Smooth muscle cell (in vitro differentiated cells): ENCODE data around the gene SLCO3A1. TPM values are rescaled to one million over a fixed set of nuclear protein-coding genes. Genes with fewer than 3 reads are reported as not detected.
A peak's percentile ranks its signal among the peaks of the same experiment; 100 is the strongest.
"Not testable (repeated sequence)": the region's sequence is repeated elsewhere in the genome, so short reads cannot be mapped to it uniquely, and the experiment has no call there.

Source experiments
- DNase-seq: peaks from one replicate; lab custom pipeline; 2025; ENCODE audit not compliant: unreplicated experiment; lab: John Stamatoyannopoulos, UW
- H2AFZ ChIP-seq: fragments of 200-600 bp; sonication (generic); 2 replicates; pipeline ENCODE4 v1.6.0; 2016; ENCODE audit warnings: antibody characterized with exemption, low read depth, mild to moderate bottlenecking
- H3F3A ChIP-seq: fragments of 200-600 bp; sonication (generic); 2 replicates; pipeline ENCODE4 v1.6.0; 2017; ENCODE audit warnings: antibody characterized with exemption, low read depth
- H3K27ac ChIP-seq: fragments of 200-600 bp; sonication (generic); 2 replicates; pipeline ENCODE4 v1.5.1; 2016; ENCODE audit warnings: low read depth, mild to moderate bottlenecking
- H3K27me3 ChIP-seq: fragments of 200-600 bp; sonication (generic); 2 replicates; pipeline ENCODE4 v1.6.1; 2016; ENCODE audit warnings: low read depth, mild to moderate bottlenecking
- H3K36me3 ChIP-seq: fragments of 200-600 bp; sonication (generic); 2 replicates; pipeline ENCODE4 v1.5.1; 2016; ENCODE audit warnings: low read depth
- H3K4me1 ChIP-seq: fragments of 200-600 bp; sonication (generic); 2 replicates; pipeline ENCODE4 v1.5.1; 2016; ENCODE audit warnings: low read depth
- H3K4me2 ChIP-seq: fragments of 200-600 bp; sonication (generic); 2 replicates; pipeline ENCODE4 v1.6.0; 2016; ENCODE audit warnings: mild to moderate bottlenecking
- H3K4me3 ChIP-seq: fragments of 200-600 bp; sonication (generic); 2 replicates; pipeline ENCODE4 v1.5.1; 2016; ENCODE audit warnings: mild to moderate bottlenecking
- H3K79me2 ChIP-seq: fragments of 200-600 bp; sonication (generic); 2 replicates; pipeline ENCODE4 v1.6.0; 2016; ENCODE audit warnings: low read depth, mild to moderate bottlenecking
- H3K9ac ChIP-seq: fragments of 200-600 bp; sonication (generic); 2 replicates; pipeline ENCODE4 v1.6.0; 2016; ENCODE audit warnings: low read depth
- H3K9me3 ChIP-seq: fragments of 200-600 bp; sonication (generic); replicated peaks from 2 replicates; pipeline ENCODE4 v1.5.1; 2016; ENCODE audit warnings: low read depth
- H4K20me1 ChIP-seq: fragments of 200-600 bp; sonication (generic); 2 replicates; pipeline ENCODE4 v1.6.0; 2016; ENCODE audit warnings: low read depth
- WGBS: methylation state at CpG from one replicate; pipeline ENCODE4 v1.1.7; 2016; ENCODE audit warnings: low lambda C conversion rate; 5-methylcytosine and 5-hydroxymethylcytosine counted together
- polyA plus RNA-seq: library from polyadenylated mRNA; unstranded; fragments of >200 nt; fragmentation: Nextera tagmentation; extraction: Ambion mirVana; gene quantifications from 2 replicates; pipeline ENCODE4 v1.2.1, GENCODE V29; 2016
- total RNA-seq: library from RNA; depleted of rRNA; stranded (reverse); fragments of >200 nt; gene quantifications from 2 replicates; pipeline ENCODE4 v1.2.3, GENCODE V29; 2014
- TF ChIP-seq, protein P1 (sequence below): fragments of 200-600 bp; sonication (generic); IDR thresholded peaks from 2 replicates; pipeline ENCODE4 v1.5.1; 2017; ENCODE audit warnings: borderline replicate concordance, mild to moderate bottlenecking, antibody characterized with exemption; ENCODE audit not compliant: insufficient read depth, poor library complexity, severe bottlenecking

The SLCO3A1 gene
- total and polyA plus RNA-seq, 2 experiments from 2014 or later = 1.3 to 12.6 TPM

- 63% methylated on average over 2 of the region's 2 CpGs for WGBS
- no peaks in the 10 kb centered on the region for H3K79me2 ChIP-seq
- no peaks in the 10 kb centered on the region for H3K27me3 ChIP-seq
- TF ChIP-seq, protein P1, sequence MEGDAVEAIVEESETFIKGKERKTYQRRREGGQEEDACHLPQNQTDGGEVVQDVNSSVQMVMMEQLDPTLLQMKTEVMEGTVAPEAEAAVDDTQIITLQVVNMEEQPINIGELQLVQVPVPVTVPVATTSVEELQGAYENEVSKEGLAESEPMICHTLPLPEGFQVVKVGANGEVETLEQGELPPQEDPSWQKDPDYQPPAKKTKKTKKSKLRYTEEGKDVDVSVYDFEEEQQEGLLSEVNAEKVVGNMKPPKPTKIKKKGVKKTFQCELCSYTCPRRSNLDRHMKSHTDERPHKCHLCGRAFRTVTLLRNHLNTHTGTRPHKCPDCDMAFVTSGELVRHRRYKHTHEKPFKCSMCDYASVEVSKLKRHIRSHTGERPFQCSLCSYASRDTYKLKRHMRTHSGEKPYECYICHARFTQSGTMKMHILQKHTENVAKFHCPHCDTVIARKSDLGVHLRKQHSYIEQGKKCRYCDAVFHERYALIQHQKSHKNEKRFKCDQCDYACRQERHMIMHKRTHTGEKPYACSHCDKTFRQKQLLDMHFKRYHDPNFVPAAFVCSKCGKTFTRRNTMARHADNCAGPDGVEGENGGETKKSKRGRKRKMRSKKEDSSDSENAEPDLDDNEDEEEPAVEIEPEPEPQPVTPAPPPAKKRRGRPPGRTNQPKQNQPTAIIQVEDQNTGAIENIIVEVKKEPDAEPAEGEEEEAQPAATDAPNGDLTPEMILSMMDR = no peak
- no peak overlapping the region for H3K4me3 ChIP-seq
- no peaks in the 10 kb centered on the region for H3K9me3 ChIP-seq
- H4K20me1 ChIP-seq = no peaks in the 10 kb centered on the region
- H3K9ac ChIP-seq = no peak overlapping the region
- no peaks in the 10 kb centered on the region for H3F3A ChIP-seq
- H3K27ac ChIP-seq = no peak overlapping the region
- H3K36me3 ChIP-seq = no peaks in the 10 kb centered on the region
- DNase-seq = no peak
- no peak overlapping the region for H3K4me2 ChIP-seq
- H2AFZ ChIP-seq = no peak overlapping the region
- peaks cover 7% of the 10 kb centered on the region for H3K4me1 ChIP-seq
Observed at GRCh38 chr15:92200891-92201290, 347.4 kb downstream of the SLCO3A1 start.

DNA sequence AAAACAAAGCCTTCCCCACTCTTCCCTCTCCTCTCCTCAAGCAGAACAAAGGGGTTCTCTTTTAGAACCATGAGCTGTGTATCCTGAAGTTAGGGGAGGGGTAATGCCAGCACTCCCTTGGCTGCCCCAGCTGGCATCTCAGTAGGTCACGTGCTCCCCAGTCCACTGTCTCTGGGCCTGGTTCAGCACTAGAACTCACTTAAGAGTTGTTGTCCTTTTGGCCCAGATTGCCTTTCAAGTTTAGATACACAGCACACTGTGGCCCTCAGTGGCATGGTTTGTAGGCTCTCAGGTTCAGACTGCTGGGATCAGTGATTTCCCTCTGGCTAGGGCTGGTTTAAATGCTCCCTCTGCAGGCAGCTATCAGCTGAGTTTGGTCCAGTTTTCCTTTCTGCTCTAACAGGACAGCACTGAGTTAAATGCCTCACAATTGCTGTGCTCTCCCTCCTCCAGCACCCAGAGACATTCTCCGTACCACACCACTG, 351.8 kb downstream of the SLCO3A1 start:
- no peaks in the 10 kb centered on the region for H3K36me3 ChIP-seq
- H3K4me3 ChIP-seq = no peak overlapping the region
- no peak overlapping the region for H3K27ac ChIP-seq
- 46% methylated on average over 2 of the region's 2 CpGs for WGBS
- TF ChIP-seq, protein P1 = peak; percentile 28
- DNase-seq = no peak
- no peaks in the 10 kb centered on the region for H4K20me1 ChIP-seq
- H3K9ac ChIP-seq = no peak overlapping the region
- H3K4me1 ChIP-seq = peaks cover 4% of the 10 kb centered on the region
- H2AFZ ChIP-seq = no peak overlapping the region
- no peaks in the 10 kb centered on the region for H3F3A ChIP-seq
- H3K79me2 ChIP-seq = no peaks in the 10 kb centered on the region
- no peaks in the 10 kb centered on the region for H3K27me3 ChIP-seq
- no peaks in the 10 kb centered on the region for H3K9me3 ChIP-seq
- no peak overlapping the region for H3K4me2 ChIP-seq

GRCh38 chr15:92207601-92208000, 354.1 kb downstream of the SLCO3A1 start:
- not testable (repeated sequence) for H3F3A ChIP-seq, H3K79me2 ChIP-seq, H4K20me1 ChIP-seq, H3K4me3 ChIP-seq, H2AFZ ChIP-seq, H3K9ac ChIP-seq, H3K4me1 ChIP-seq, DNase-seq, H3K27me3 ChIP-seq, H3K36me3 ChIP-seq, H3K4me2 ChIP-seq, H3K9me3 ChIP-seq, H3K27ac ChIP-seq
- WGBS = 89% methylated on average over 6 of the region's 6 CpGs
